Astrocyte (in vitro differentiated cells and primary cell): Measurements from ENCODE around the gene HDAC1. TPM values are rescaled to one million over a fixed set of nuclear protein-coding genes. Genes with fewer than 3 reads are reported as not detected.

Source experiments
- DNase-seq: peaks from one replicate; pipeline ENCODE4 v3.0.0-alpha.2; 2010; ENCODE audit warnings: low read depth
- FAIRE-seq: peaks from 2 replicates; lab custom pipeline; 2011; peaks lifted over from hg19 to GRCh38; lab: Jason Lieb, UNC
- H2AFZ ChIP-seq: 2 replicates; pipeline ENCODE4 v1.6.0; 2012; ENCODE audit warnings: low read depth, low read length, inconsistent platforms
- H3K27ac ChIP-seq: 2 replicates; pipeline ENCODE4 v1.5.1; 2011; ENCODE audit warnings: low read depth, low read length, inconsistent platforms
- H3K27me3 ChIP-seq: 2 replicates; pipeline ENCODE4 v1.6.0; 2011; ENCODE audit warnings: low read length, inconsistent platforms; ENCODE audit not compliant: insufficient read depth
- H3K36me3 ChIP-seq: 2 replicates; pipeline ENCODE4 v1.5.1; 2011; ENCODE audit warnings: low read length, inconsistent platforms; ENCODE audit not compliant: insufficient read depth
- H3K4me1 ChIP-seq: 2 replicates; pipeline ENCODE4 v1.5.1; 2011; ENCODE audit warnings: low read length, inconsistent platforms; ENCODE audit not compliant: insufficient read depth
- H3K4me2 ChIP-seq: 2 replicates; pipeline ENCODE4 v1.6.0; 2012; ENCODE audit warnings: low read length, inconsistent platforms
- H3K4me3 ChIP-seq: 2 replicates; pipeline ENCODE4 v1.5.1; 2011; ENCODE audit warnings: low read depth, mild to moderate bottlenecking, low read length, inconsistent platforms; ENCODE audit not compliant: insufficient read depth
- H3K79me2 ChIP-seq: 2 replicates; pipeline ENCODE4 v1.6.0; 2012; ENCODE audit warnings: mild to moderate bottlenecking, low read length, inconsistent platforms; ENCODE audit not compliant: insufficient read depth
- H3K9ac ChIP-seq: 2 replicates; pipeline ENCODE4 v1.6.0; 2012; ENCODE audit warnings: mild to moderate bottlenecking, low read length, inconsistent platforms
- H3K9me3 ChIP-seq: 2 replicates; pipeline ENCODE4 v1.5.1; 2012; ENCODE audit warnings: low read depth, mild to moderate bottlenecking, low read length, inconsistent platforms; ENCODE audit not compliant: insufficient read depth
- H4K20me1 ChIP-seq: 2 replicates; pipeline ENCODE4 v1.6.0; 2012; ENCODE audit warnings: low read length, inconsistent platforms; ENCODE audit not compliant: insufficient read depth
- H3K27ac Mint-ChIP-seq: one replicate; pipeline ENCODE4 v1.8.0; 2021; ENCODE audit warnings: mild to moderate bottlenecking, mixed read lengths; ENCODE audit not compliant: unreplicated experiment
- H3K27me3 Mint-ChIP-seq: one replicate; pipeline ENCODE4 v1.8.0; 2021; ENCODE audit warnings: low read depth, mixed read lengths; ENCODE audit not compliant: unreplicated experiment
- H3K36me3 Mint-ChIP-seq: one replicate; pipeline ENCODE4 v1.8.0; 2021; ENCODE audit warnings: low read depth, mixed read lengths; ENCODE audit not compliant: unreplicated experiment
- H3K4me1 Mint-ChIP-seq: one replicate; pipeline ENCODE4 v1.8.0; 2021; ENCODE audit warnings: low read depth, mixed read lengths; ENCODE audit not compliant: unreplicated experiment
- H3K4me3 Mint-ChIP-seq: one replicate; pipeline ENCODE4 v1.8.0; 2021; ENCODE audit warnings: mild to moderate bottlenecking, moderate library complexity, mixed read lengths; ENCODE audit not compliant: unreplicated experiment
- H3K9me3 Mint-ChIP-seq: one replicate; pipeline ENCODE4 v1.8.0; 2021; ENCODE audit warnings: mild to moderate bottlenecking, mixed read lengths; ENCODE audit not compliant: unreplicated experiment
- EZH2 ChIP-seq: IDR thresholded peaks from 2 replicates; pipeline ENCODE4 v1.6.1; 2012; ENCODE audit warnings: mild to moderate bottlenecking, low read length, inconsistent platforms; ENCODE audit not compliant: insufficient read depth
- total RNA-seq: library from RNA; stranded (reverse); gene quantifications from 2 replicates; pipeline ENCODE4 v1.2.1, GENCODE V29; 2021
- TF ChIP-seq, protein P1 (sequence below): IDR thresholded peaks from 2 replicates; pipeline ENCODE4 v1.5.1; 2011; ENCODE audit warnings: low read depth, mild to moderate bottlenecking, inconsistent platforms, low read length, moderate library complexity; ENCODE audit not compliant: insufficient read depth

The HDAC1 gene
- total RNA-seq, 1 donor from 2014 or later: 99.6 TPM

DNA sequence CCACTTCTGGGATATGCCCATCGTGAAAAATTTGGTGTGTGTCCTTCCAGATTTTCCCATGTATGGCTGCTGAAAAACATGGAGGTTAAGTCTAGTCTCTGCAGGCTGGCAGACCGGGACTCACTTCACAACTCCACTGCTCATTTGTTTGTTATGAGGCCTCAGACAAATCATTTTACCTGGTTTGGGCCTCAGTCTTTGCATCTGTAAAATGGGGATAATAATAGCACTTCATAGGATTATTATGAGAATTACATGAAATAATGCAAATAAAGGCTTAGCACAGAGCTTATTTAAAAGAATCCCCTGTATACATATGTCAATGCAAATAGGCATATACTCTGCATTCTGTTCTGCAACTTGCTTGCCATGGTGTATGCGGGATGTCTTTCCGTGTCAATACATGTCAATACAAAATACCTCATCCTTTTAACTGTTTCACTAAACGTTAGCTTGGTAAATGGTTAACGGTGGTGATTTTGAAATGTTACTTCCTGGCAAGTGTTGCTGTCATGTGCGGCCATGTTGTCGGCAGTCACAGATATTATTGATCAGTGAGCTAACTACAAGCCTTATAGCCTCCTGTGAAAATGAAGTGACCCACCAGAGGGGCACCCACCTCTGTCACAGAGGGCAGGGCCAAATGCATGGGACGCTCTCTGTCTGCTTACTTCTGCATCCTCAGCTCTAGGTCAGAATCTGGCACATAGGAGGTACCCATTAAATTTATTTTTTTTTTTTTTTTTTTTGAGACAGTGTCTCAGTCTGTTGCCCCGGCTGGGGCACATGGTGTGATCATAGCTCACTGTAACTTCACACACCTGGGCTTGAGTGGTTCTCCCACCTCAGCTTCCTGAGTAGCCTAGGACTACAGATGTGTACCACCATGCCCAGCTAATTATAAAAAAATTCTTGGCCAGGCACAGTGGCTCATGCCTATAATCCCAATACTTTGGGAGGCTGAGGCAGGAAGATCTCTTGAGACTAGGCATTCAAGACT, 36.5 kb upstream of the HDAC1 start:
- Mint-ChIP-seq H3K9me3 (no peaks in the 10 kb centered on the region), H3K4me3 (no peak overlapping the region), H3K36me3 (no peaks in the 10 kb centered on the region), H3K4me1 (peaks cover 2% of the 10 kb centered on the region), H3K27ac (no peak overlapping the region), H3K27me3 (peaks cover 16% of the 10 kb centered on the region)
- Histone ChIP-seq H3K79me2 (no peaks in the 10 kb centered on the region), H3K4me2 (no peak overlapping the region), H3K4me3 (no peak overlapping the region), H2AFZ (no peak overlapping the region), H3K9ac (no peak overlapping the region), H3K27me3 (no peaks in the 10 kb centered on the region), H4K20me1 (no peaks in the 10 kb centered on the region), H3K36me3 (no peaks in the 10 kb centered on the region), H3K27ac (no peak overlapping the region), H3K4me1 (no peaks in the 10 kb centered on the region), H3K9me3 (no peaks in the 10 kb centered on the region)
- TF ChIP-seq, protein P1, sequence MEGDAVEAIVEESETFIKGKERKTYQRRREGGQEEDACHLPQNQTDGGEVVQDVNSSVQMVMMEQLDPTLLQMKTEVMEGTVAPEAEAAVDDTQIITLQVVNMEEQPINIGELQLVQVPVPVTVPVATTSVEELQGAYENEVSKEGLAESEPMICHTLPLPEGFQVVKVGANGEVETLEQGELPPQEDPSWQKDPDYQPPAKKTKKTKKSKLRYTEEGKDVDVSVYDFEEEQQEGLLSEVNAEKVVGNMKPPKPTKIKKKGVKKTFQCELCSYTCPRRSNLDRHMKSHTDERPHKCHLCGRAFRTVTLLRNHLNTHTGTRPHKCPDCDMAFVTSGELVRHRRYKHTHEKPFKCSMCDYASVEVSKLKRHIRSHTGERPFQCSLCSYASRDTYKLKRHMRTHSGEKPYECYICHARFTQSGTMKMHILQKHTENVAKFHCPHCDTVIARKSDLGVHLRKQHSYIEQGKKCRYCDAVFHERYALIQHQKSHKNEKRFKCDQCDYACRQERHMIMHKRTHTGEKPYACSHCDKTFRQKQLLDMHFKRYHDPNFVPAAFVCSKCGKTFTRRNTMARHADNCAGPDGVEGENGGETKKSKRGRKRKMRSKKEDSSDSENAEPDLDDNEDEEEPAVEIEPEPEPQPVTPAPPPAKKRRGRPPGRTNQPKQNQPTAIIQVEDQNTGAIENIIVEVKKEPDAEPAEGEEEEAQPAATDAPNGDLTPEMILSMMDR: no peak
- no peak for TF ChIP-seq EZH2
- FAIRE-seq: no peak
- no peak for DNase-seq

DNA sequence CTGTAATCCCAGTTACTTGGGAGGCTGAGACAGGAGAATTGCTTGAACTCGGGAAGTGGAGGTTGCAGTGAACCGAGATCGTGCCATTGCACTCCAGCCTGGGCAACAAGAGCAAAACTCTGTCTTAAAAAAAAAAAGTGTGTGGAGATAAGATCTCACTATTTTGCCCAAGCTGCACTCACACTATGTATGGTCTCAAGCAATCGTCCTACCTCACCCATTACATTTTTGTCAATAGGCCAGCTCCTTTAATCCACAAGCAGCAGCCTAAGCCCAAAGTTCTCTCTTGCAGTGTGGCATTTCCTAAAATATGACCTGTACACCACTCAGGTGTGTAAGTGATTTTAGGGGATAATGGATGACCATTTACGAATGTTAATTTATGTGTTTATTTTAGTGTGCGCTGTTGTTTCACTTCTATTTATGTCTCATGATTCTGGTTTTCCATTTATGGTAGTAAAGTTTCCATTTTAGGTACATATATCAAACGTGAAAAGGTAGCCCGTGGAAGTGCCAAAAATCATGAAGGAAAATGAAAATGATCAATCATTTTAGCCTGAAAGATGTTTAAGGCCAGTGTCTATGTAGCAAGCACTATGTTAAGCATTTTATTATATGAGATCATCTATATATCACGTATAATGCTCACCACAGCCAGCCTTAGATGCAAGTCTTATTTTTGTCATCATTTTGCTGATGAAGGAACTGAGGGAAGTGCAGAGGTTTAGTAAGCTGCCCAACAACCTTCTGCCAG, 35.2 kb upstream of the HDAC1 start:
- Histone ChIP-seq H3K79me2 (no peaks in the 10 kb centered on the region), H3K9ac (no peak overlapping the region), H3K27ac (no peak overlapping the region), H4K20me1 (no peaks in the 10 kb centered on the region), H2AFZ (no peak overlapping the region), H3K36me3 (no peaks in the 10 kb centered on the region), H3K4me2 (no peak overlapping the region), H3K4me3 (no peak overlapping the region), H3K9me3 (no peaks in the 10 kb centered on the region), H3K27me3 (no peaks in the 10 kb centered on the region), H3K4me1 (no peaks in the 10 kb centered on the region)
- no peak for TF ChIP-seq EZH2
- TF ChIP-seq, protein P1: no peak
- Mint-ChIP-seq H3K9me3 (no peaks in the 10 kb centered on the region), H3K27me3 (peaks cover 16% of the 10 kb centered on the region), H3K4me3 (no peak overlapping the region), H3K36me3 (no peaks in the 10 kb centered on the region), H3K4me1 (no peaks in the 10 kb centered on the region), H3K27ac (no peak overlapping the region)
- no peak for DNase-seq
- no peak for FAIRE-seq
